SH-SY5Y (cell line): ENCODE results near the gene NANOG.

Experiments used
- GATA2 ChIP-seq: IDR thresholded peaks from 2 replicates; pipeline ENCODE4 v1.6.1; 2011; ENCODE audit warnings: mild to moderate bottlenecking, low read depth, low read length
- GATA3 ChIP-seq: IDR thresholded peaks from 2 replicates; pipeline ENCODE4 v1.6.1; 2011; ENCODE audit warnings: low read depth, mild to moderate bottlenecking, low read length, moderate library complexity

DNA sequence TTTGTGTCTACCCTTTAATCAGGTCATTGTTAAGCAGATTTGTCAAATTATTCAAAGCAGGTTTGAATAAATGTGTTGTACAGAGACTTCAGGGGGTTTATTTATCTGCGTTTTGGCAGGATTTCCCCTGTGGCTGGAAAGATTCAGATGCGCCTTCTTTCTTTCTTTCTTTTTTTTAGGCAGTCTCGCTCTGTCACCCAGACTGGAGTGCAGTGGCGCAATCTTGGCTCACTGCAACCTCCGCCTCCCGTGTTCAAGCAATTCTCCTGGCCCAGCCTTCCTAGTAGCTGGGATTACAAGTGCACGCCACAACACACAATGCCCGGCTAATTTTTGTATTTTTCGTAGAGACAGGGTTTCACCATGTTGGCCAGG, 30.4 kb upstream of the NANOG start:
- TF ChIP-seq GATA2 = no peak
- TF ChIP-seq GATA3 = no peak
